MM.1S (cell line): ENCODE measurements around the gene COX4I1.

ENCODE experiments used
- EZH2 ChIP-seq: fragments of 300-600 bp; sonication (generic); optimal IDR thresholded peaks from 2 replicates; pipeline ENCODE3; 2017; ENCODE audit warnings: low read depth, mild to moderate bottlenecking, antibody characterized with exemption, low read length, mixed read lengths
- TF ChIP-seq, protein P1 (sequence below): fragments of 300-600 bp; sonication (generic); IDR thresholded peaks from 2 replicates; pipeline ENCODE4 v1.5.1; 2016; ENCODE audit warnings: antibody characterized with exemption, low read length, mixed read lengths

DNA sequence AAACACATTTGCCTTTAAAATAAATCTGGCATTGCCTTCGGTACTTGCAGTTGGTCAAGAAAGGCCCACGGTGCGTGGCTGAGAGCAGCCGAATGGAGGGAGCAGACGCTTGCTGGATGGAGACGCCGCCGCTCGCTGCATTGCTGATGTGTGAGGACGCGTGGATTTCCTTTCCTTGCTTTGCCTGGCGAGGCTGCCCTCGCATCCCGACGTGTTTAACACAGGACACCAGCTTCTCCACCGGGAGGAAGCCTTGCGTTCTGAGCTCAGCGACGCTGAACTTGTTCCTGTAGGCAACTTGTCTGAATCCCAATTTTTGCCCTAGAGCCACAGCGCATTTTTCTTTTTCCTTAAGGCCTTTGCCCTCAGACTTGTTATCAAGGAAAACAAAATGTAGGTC is 45.8 kb downstream of the COX4I1 start:
- TF ChIP-seq, protein P1, sequence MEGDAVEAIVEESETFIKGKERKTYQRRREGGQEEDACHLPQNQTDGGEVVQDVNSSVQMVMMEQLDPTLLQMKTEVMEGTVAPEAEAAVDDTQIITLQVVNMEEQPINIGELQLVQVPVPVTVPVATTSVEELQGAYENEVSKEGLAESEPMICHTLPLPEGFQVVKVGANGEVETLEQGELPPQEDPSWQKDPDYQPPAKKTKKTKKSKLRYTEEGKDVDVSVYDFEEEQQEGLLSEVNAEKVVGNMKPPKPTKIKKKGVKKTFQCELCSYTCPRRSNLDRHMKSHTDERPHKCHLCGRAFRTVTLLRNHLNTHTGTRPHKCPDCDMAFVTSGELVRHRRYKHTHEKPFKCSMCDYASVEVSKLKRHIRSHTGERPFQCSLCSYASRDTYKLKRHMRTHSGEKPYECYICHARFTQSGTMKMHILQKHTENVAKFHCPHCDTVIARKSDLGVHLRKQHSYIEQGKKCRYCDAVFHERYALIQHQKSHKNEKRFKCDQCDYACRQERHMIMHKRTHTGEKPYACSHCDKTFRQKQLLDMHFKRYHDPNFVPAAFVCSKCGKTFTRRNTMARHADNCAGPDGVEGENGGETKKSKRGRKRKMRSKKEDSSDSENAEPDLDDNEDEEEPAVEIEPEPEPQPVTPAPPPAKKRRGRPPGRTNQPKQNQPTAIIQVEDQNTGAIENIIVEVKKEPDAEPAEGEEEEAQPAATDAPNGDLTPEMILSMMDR, result no peak
- TF ChIP-seq EZH2, result no peak
